Chondrocyte (in vitro differentiated cells): ENCODE results near the gene ZNF491. TPM values are rescaled to one million over a fixed set of nuclear protein-coding genes. Genes with fewer than 3 reads are reported as not detected.

Source experiments
- DNase-seq: peaks from one replicate; pipeline ENCODE4 v3.0.0; 2021; ENCODE audit warnings: mixed read lengths, low spot score
- H3K27ac Mint-ChIP-seq: one replicate; pipeline ENCODE4 v1.8.0; 2021; ENCODE audit warnings: mild to moderate bottlenecking, moderate library complexity, mixed read lengths; ENCODE audit not compliant: unreplicated experiment
- H3K27me3 Mint-ChIP-seq: 2 replicates; pipeline ENCODE4 v1.8.0; 2021; ENCODE audit warnings: low read depth, mixed read lengths
- H3K36me3 Mint-ChIP-seq: 2 replicates; pipeline ENCODE4 v1.8.0; 2021; ENCODE audit warnings: low read depth, mixed read lengths
- H3K4me1 Mint-ChIP-seq: 2 replicates; pipeline ENCODE4 v1.8.0; 2021; ENCODE audit warnings: low read depth, mild to moderate bottlenecking, mixed read lengths
- H3K4me3 Mint-ChIP-seq: one replicate; pipeline ENCODE4 v1.8.0; 2021; ENCODE audit warnings: mild to moderate bottlenecking, moderate library complexity, mixed read lengths; ENCODE audit not compliant: unreplicated experiment
- H3K9me3 Mint-ChIP-seq: 2 replicates; pipeline ENCODE4 v1.8.0; 2021; ENCODE audit warnings: low read depth, mixed read lengths
- CTCF ChIP-seq: fragments of 200-600 bp; sonication (generic); IDR thresholded peaks from 2 replicates; pipeline ENCODE4 v1.5.0; 2021; ENCODE audit warnings: antibody characterized with exemption, mild to moderate bottlenecking, moderate library complexity
- total RNA-seq: library from RNA; stranded (reverse); gene quantifications from 3 replicates; pipeline ENCODE4 v1.2.1, GENCODE V29; 2021

ZNF491 gene
- total RNA-seq, 1 donor from 2014 or later: 4.2 TPM

- no peak overlapping the region for H3K27ac Mint-ChIP-seq
- no peaks in the 10 kb centered on the region for H3K27me3 Mint-ChIP-seq
- H3K36me3 Mint-ChIP-seq: peaks cover 10% of the 10 kb centered on the region
- H3K4me3 Mint-ChIP-seq: no peak overlapping the region
- no peak for TF ChIP-seq CTCF
- H3K4me1 Mint-ChIP-seq: no peaks in the 10 kb centered on the region
- H3K9me3 Mint-ChIP-seq: peaks cover 44% of the 10 kb centered on the region
- DNase-seq: no peak
Measured at GRCh38 chr19:11756965-11757364, 41.4 kb upstream of the ZNF491 start.

GRCh38 chr19:11759805-11760204 is 38.5 kb upstream of the ZNF491 start:
- Mint-ChIP-seq H3K4me1 (no peaks in the 10 kb centered on the region), H3K4me3 (no peak overlapping the region), H3K27me3 (peaks cover 3% of the 10 kb centered on the region), H3K9me3 (peaks cover 41% of the 10 kb centered on the region), H3K27ac (no peak overlapping the region), H3K36me3 (peaks cover 10% of the 10 kb centered on the region)
- no peak for DNase-seq
- no peak for TF ChIP-seq CTCF

GRCh38 chr19:11763117-11763516 is 35.2 kb upstream of the ZNF491 start:
- Mint-ChIP-seq H3K36me3 (peaks cover 2% of the 10 kb centered on the region), H3K9me3 (peaks cover 17% of the 10 kb centered on the region), H3K4me1 (peaks cover 9% of the 10 kb centered on the region), H3K4me3 (no peak overlapping the region), H3K27me3 (peaks cover 3% of the 10 kb centered on the region), H3K27ac (no peak overlapping the region)
- TF ChIP-seq CTCF: no peak
- no peak for DNase-seq

- H3K9me3 Mint-ChIP-seq: peaks cover 17% of the 10 kb centered on the region
- peaks cover 3% of the 10 kb centered on the region for H3K27me3 Mint-ChIP-seq
- DNase-seq: no peak
Measured at GRCh38 chr19:11763611-11764010, 34.7 kb upstream of the ZNF491 start.

More at GRCh38 chr19:11763611-11764010, 34.7 kb upstream of the ZNF491 start:
- H3K4me1 Mint-ChIP-seq: peaks cover 14% of the 10 kb centered on the region
- no peak overlapping the region for H3K4me3 Mint-ChIP-seq
- H3K36me3 Mint-ChIP-seq: peaks cover 2% of the 10 kb centered on the region
- H3K27ac Mint-ChIP-seq: no peak overlapping the region
- TF ChIP-seq CTCF: no peak
